Uterus (tissue), 4 donors: ENCODE data around the gene SMIM24. TPM values are rescaled to one million over a fixed set of nuclear protein-coding genes. Genes with fewer than 3 reads are reported as not detected.

Source experiments
- DNase-seq, 2 donors: peaks; one replicate each; pipeline ENCODE4 v3.0.0-alpha.2; 2019 to 2020
- H3K27ac ChIP-seq, 2 donors: fragments of 200-600 bp; sonication (generic); 1 replicate in 1 of 2; 2 replicates in 1 of 2; pipeline ENCODE4 v1.5.1; 2016 to 2018
- H3K27me3 ChIP-seq, 2 donors: fragments of 200-600 bp; sonication (generic); one replicate each; pipeline ENCODE4 v1.5.1; 2018 to 2019; ENCODE audit warnings: control low read depth in 1 of 2
- H3K36me3 ChIP-seq, 2 donors: fragments of 200-600 bp; sonication (generic); one replicate each; pipeline ENCODE4 v1.5.1; 2019; ENCODE audit warnings: control low read depth in 1 of 2
- H3K4me1 ChIP-seq, 2 donors: fragments of 200-600 bp; sonication (generic); one replicate each; pipeline ENCODE4 v1.5.1; 2018 to 2019; ENCODE audit warnings: control low read depth in 1 of 2
- H3K4me3 ChIP-seq, 2 donors: fragments of 200-600 bp; sonication (generic); 1 replicate in 1 of 2; 2 replicates in 1 of 2; pipeline ENCODE4 v1.5.1; 2018 to 2019; ENCODE audit warnings: mild to moderate bottlenecking in 1 of 2
- H3K9me3 ChIP-seq, 2 donors: fragments of 200-600 bp; sonication (generic); one replicate each; pipeline ENCODE4 v1.5.1; 2019; ENCODE audit warnings: control low read depth in 1 of 2
- CTCF ChIP-seq, 4 experiments: fragments of 200-600 bp in 2 of 4; fragments of 450-650 bp in 2 of 4; sonication (generic) in 2 of 4; IDR thresholded peaks; one replicate each; pipeline ENCODE4 v1.5.1; 2016 to 2019; ENCODE audit warnings: antibody characterized with exemption in 4 of 4, mild to moderate bottlenecking in 2 of 4, moderate library complexity in 1 of 4
- POLR2A ChIP-seq, 2 donors: fragments of 450-650 bp; IDR thresholded peaks; one replicate each; pipeline ENCODE4 v1.6.1; 2016; ENCODE audit warnings: antibody characterized with exemption in 2 of 2, mild to moderate bottlenecking in 1 of 2, moderate library complexity in 1 of 2
- intact Hi-C: fragments of 100-400 bp; cut with DNase I; formaldehyde crosslinking; loops from one replicate; pipeline ENCODE4 v1.15.1; 2023; ENCODE audit warnings: low total_unique reads
- total RNA-seq, 4 donors: library from RNA; depleted of rRNA in 3 of 4; stranded (reverse); fragments of >200 nt in 3 of 4; gene quantifications; one replicate each; pipeline versions ENCODE4 v1.1.0 to v1.2.4, GENCODE V29; 2014 to 2023
- donor health status: DM: yes; HTN: yes; CAD: no.

The SMIM24 gene
- total RNA-seq, 4 donors from 2014 or later, result 0.97 TPM; not detected in 3

DNA sequence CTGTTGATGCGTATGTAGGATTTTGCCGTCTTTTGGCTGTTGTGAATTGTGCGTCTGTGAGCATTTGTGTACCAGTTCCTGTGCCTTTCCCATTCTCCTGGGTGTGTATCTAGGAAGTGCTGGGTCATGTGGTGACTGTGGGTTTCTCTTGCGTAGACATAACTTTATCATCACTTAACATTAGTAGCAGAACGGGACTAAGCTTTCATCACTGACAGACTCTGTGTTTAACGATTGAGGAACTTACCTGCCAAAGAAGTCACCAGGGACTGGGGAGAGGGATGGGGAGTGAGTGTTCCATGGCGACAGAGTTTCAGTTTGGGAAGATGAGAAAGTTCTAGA lies 40.8 kb upstream of the SMIM24 start:
- Histone ChIP-seq H3K27ac (no peak overlapping the region), H3K27me3 (no peaks in the 10 kb centered on the region), H3K4me1 (no peaks in the 10 kb centered on the region), H3K4me3 (no peak overlapping the region), H3K36me3 (no peaks in the 10 kb centered on the region), H3K9me3 (no peaks in the 10 kb centered on the region)
- DNase-seq, result no peak
- intact Hi-C loops, result no loop called here
- TF ChIP-seq CTCF (IDR thresholded peaks at IDR 0.05) (no peak), POLR2A (IDR thresholded peaks at IDR 0.05) (no peak)

DNA sequence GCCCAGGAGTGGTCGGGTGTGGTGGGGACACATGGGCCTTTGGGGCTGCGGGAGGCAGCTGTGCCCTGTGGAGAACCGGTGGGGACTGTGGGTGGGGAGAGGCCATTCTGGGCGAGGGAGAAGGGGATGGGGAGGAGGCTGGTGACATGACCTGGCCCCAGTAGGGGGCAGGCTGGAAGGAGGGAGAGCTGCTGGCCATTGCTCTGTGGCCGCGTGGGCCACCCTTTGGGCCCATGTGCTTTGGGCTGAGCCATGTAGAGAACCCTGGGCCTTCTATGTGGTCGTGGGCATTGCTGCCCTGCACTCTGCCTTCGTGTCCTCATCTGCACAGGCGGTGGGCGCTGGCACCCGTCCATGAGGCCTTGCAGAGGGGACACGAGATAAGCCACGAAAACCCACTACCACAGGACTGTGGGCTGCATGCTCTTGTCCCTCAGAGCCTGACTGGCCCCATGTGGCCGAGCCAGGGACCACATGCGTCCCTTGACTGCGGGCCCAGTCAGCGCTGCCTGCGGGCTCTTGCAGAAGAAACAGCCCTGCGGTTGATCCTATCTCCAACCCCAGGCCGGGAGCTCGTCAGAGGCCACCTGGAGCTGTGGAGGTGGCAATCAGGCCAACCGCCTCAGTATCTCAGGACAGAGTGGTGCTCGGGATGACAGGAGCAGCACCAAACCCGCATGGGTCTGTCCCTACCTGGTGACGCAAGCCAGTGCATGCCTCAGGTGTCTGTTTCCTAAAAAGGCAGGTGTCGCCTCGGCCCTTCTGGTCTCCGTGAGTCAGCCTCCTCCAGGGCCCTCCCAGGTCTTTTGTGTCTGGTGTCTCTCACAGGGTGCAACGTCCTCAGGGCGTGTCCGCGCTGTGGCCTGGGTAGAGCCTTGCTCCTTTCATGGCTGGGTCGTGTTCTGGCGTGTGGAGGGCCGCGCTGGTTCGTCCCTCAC lies 40.1 kb upstream of the SMIM24 start:
- TF ChIP-seq CTCF (IDR thresholded peaks at IDR 0.05) (no peak), POLR2A (IDR thresholded peaks at IDR 0.05) (no peak)
- DNase-seq, result no peak
- Histone ChIP-seq H3K27ac (no peak overlapping the region), H3K4me3 (no peak overlapping the region), H3K36me3 (no peaks in the 10 kb centered on the region), H3K27me3 (no peaks in the 10 kb centered on the region), H3K9me3 (no peaks in the 10 kb centered on the region), H3K4me1 (no peaks in the 10 kb centered on the region)
- intact Hi-C loops, result no loop called here

GRCh38 chr19:3519126-3519525 lies 38.8 kb upstream of the SMIM24 start:
- no peak for DNase-seq
- H3K4me1 ChIP-seq, result no peaks in the 10 kb centered on the region
- no peak for TF ChIP-seq CTCF (IDR thresholded peaks at IDR 0.05)
- no peak for TF ChIP-seq POLR2A (IDR thresholded peaks at IDR 0.05)
- intact Hi-C loops, result no loop called here
- H3K9me3 ChIP-seq, result no peaks in the 10 kb centered on the region
- H3K27ac ChIP-seq, result no peak overlapping the region
- no peaks in the 10 kb centered on the region for H3K36me3 ChIP-seq
- H3K4me3 ChIP-seq, result no peak overlapping the region
- H3K27me3 ChIP-seq, result no peaks in the 10 kb centered on the region

DNA sequence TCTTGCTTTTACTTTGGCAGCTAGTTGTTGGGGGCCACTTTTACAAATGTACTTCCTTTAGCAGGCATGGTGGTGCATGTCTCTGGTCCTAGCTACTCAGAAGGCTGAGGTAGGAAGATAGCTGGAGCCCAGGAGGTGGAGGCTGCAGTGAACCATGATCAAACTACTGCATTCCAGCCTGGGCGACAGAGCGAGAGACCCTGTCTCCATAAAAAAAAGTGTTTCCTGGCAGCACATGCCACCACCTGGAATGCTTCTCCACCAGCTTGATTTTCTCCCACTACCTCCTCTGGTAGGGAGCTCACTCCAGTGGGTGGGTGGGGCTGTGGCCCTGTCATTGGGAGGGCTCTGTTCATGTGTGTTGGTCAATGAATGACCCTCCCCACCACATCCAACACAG lies 38.3 kb upstream of the SMIM24 start:
- TF ChIP-seq CTCF (IDR thresholded peaks at IDR 0.05) (no peak), POLR2A (IDR thresholded peaks at IDR 0.05) (no peak)
- Histone ChIP-seq H3K4me3 (no peak overlapping the region), H3K27ac (no peak overlapping the region), H3K9me3 (no peaks in the 10 kb centered on the region), H3K36me3 (no peaks in the 10 kb centered on the region), H3K27me3 (no peaks in the 10 kb centered on the region), H3K4me1 (no peaks in the 10 kb centered on the region)
- no peak for DNase-seq
- intact Hi-C loops, result no loop called here

DNA sequence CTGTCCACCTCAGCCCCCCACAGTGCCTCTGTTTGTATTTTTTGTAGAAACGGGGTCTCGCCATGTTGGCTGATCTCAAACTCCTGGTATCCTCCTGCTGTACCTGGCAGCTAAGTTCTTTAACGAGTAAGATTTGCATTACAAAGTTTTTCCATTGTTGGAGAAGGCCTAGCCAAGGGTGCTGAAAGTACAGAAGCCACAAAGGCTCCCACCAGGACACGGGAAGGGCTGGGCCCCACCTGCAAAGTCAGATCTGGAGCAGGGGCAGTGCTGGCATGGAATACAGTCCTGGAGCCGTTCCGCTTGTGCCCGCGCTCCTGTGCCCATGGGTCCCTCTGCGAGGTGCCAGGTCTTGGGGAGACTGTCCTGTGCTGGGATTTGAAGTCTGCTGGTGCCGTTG lies 37.9 kb upstream of the SMIM24 start:
- Histone ChIP-seq H3K9me3 (no peaks in the 10 kb centered on the region), H3K36me3 (no peaks in the 10 kb centered on the region), H3K27me3 (no peaks in the 10 kb centered on the region), H3K4me3 (no peak overlapping the region), H3K27ac (no peak overlapping the region), H3K4me1 (no peaks in the 10 kb centered on the region)
- DNase-seq, result no peak
- TF ChIP-seq CTCF (IDR thresholded peaks at IDR 0.05) (no peak), POLR2A (IDR thresholded peaks at IDR 0.05) (no peak)
- intact Hi-C loops, result no loop called here
